ENCODE results near the gene GPC5. TPM values are rescaled to one million over a fixed set of nuclear protein-coding genes. Genes with fewer than 3 reads are reported as not detected.

GPC5 gene
- total RNA-seq, 1 experiment from 2014 or later, result 0.15 TPM

GRCh38 chr13:92512852-92513251 lies 1114.4 kb downstream of the GPC5 start:
- H3K36me3 Mint-ChIP-seq (ENCODE audit: insufficient read depth in 1 of 3, low read depth in 3 of 3), result peaks cover 0 to 6% (median 4%) of the 10 kb centered on the region in 3 experiments; a peak in 6 of 7 replicates
- Histone ChIP-seq H3K4ac (ENCODE audit: low read depth, low read length) (no peak overlapping the region), H2BK5ac (ENCODE audit: insufficient read length, low read length) (no peak overlapping the region), H4K20me1 (ENCODE audit: control insufficient read depth, insufficient read depth, insufficient read length) (no peaks in the 10 kb centered on the region), H3T11ph (ENCODE audit: low read length) (no peak overlapping the region), H3K9me3 (ENCODE audit: control insufficient read depth, low read depth, low read length) (no peaks in the 10 kb centered on the region), H3K14ac (ENCODE audit: insufficient read depth, low read length) (no peak overlapping the region), H3K56ac (ENCODE audit: insufficient read length, low read depth, low read length) (no peak overlapping the region), H2BK120ac (ENCODE audit: low read depth, low read length, poor library complexity, severe bottlenecking) (no peak overlapping the region), H3K27ac (ENCODE audit: insufficient read length, low read depth, low read length) (no peak overlapping the region), H3K23ac (ENCODE audit: insufficient read length, low read depth, low read length) (no peak overlapping the region), H3K27me3 (ENCODE audit: insufficient read depth, low read length) (no peaks in the 10 kb centered on the region), H4K5ac (ENCODE audit: insufficient read length, low read depth, low read length) (no peak overlapping the region), H2BK20ac (ENCODE audit: low read depth, low read length, poor library complexity, severe bottlenecking) (no peak overlapping the region), H3K4me1 (ENCODE audit: insufficient read depth, low read length) (no peaks in the 10 kb centered on the region), H2BK12ac (ENCODE audit: insufficient read length, low read depth, low read length) (no peak overlapping the region), H3K79me1 (ENCODE audit: insufficient read depth, low read depth, low read length, poor library complexity, severe bottlenecking) (no peaks in the 10 kb centered on the region), H3K79me2 (ENCODE audit: insufficient read depth, low read length) (no peaks in the 10 kb centered on the region), H3K18ac (ENCODE audit: insufficient read length, low read depth, low read length) (no peak overlapping the region), H2AK5ac (ENCODE audit: insufficient read length, low read length) (no peak overlapping the region), H4K91ac (ENCODE audit: insufficient read length, low read depth, low read length) (no peak overlapping the region), H3K23me2 (ENCODE audit: insufficient read length, low read depth, low read length, poor library complexity, severe bottlenecking) (no peaks in the 10 kb centered on the region), H3K9ac (ENCODE audit: extremely low read depth, insufficient read length, low read length) (no peak overlapping the region), H2AFZ (ENCODE audit: low read length) (no peak overlapping the region), H2BK15ac (ENCODE audit: low read depth, low read length) (no peak overlapping the region), H3K4me2 (ENCODE audit: insufficient read depth, insufficient read length, low read length) (no peak overlapping the region), H4K8ac (replicated peaks; ENCODE audit: insufficient read length, low read depth, low read length) (no peak overlapping the region)
- peaks cover 6 to 8% of the 10 kb centered on the region in 2 experiments; a peak in 3 of 4 replicates for H3K4me1 Mint-ChIP-seq
- H3K4me3 Mint-ChIP-seq, result no peak overlapping the region
- peaks cover 6 to 11% of the 10 kb centered on the region in 2 experiments; a peak in 4 of 5 replicates for H3K9me3 Mint-ChIP-seq
- H3K27me3 Mint-ChIP-seq (ENCODE audit: low read depth), result no peaks in the 10 kb centered on the region
- WGBS (ENCODE audit: extremely low coverage, insufficient read length, low lambda C conversion rate), result no CpG with 5 or more reads among the region's 9 CpGs
- no peak overlapping the region for H3K27ac Mint-ChIP-seq
- no peak for DNase-seq
- no peak for TF ChIP-seq CTCF (conservative IDR thresholded peaks at IDR 0.05)

All from H9 (cell line).